ENCODE measurements around the gene IQCE. TPM values are rescaled to one million over a fixed set of nuclear protein-coding genes. Genes with fewer than 3 reads are reported as not detected.

IQCE gene
- total and polyA plus RNA-seq, 11 donors = 5.0 to 14.1 (median 10.3) TPM

- H3K36me3 ChIP-seq = peaks cover 0 to 55% (median 36%) of the 10 kb centered on the region in 9 donors
- ATAC-seq = no peak
- WGBS, 4 donors = 91 to 93% (median 93%) methylated on average over 52 to 56 of the region's 56 CpGs
- no peak overlapping the region for H3K27ac ChIP-seq
- DNase-seq = peak in 1 of 5 donors; percentile 15
- TF ChIP-seq, protein P1, sequence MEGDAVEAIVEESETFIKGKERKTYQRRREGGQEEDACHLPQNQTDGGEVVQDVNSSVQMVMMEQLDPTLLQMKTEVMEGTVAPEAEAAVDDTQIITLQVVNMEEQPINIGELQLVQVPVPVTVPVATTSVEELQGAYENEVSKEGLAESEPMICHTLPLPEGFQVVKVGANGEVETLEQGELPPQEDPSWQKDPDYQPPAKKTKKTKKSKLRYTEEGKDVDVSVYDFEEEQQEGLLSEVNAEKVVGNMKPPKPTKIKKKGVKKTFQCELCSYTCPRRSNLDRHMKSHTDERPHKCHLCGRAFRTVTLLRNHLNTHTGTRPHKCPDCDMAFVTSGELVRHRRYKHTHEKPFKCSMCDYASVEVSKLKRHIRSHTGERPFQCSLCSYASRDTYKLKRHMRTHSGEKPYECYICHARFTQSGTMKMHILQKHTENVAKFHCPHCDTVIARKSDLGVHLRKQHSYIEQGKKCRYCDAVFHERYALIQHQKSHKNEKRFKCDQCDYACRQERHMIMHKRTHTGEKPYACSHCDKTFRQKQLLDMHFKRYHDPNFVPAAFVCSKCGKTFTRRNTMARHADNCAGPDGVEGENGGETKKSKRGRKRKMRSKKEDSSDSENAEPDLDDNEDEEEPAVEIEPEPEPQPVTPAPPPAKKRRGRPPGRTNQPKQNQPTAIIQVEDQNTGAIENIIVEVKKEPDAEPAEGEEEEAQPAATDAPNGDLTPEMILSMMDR (IDR thresholded peaks at IDR 0.05) = no peak
- no peak for TF ChIP-seq POLR2A (IDR thresholded peaks at IDR 0.05)
- intact Hi-C loops (cut with DNase I) = loop anchor here in 2 of 10 donors (10.0 kb wide), 1 partner anchor 88 kb away; no protein-coding TSS in a partner anchor
- no peaks in the 10 kb centered on the region for H3K27me3 ChIP-seq
- H3K9me3 ChIP-seq = no peaks in the 10 kb centered on the region
- no peaks in the 10 kb centered on the region for H3K4me1 ChIP-seq
- no peak overlapping the region for H3K4me3 ChIP-seq
Measured at GRCh38 chr7:2576742-2577491, 18.1 kb downstream of the IQCE start.

GRCh38 chr7:2577914-2578680 is 19.3 kb downstream of the IQCE start:
- DNase-seq = no peak
- Histone ChIP-seq H3K27me3 (no peaks in the 10 kb centered on the region), H3K4me3 (no peak overlapping the region), H3K36me3 (peaks cover 0 to 52% (median 25%) of the 10 kb centered on the region in 9 donors), H3K27ac (no peak overlapping the region), H3K9me3 (no peaks in the 10 kb centered on the region), H3K4me1 (no peaks in the 10 kb centered on the region)
- intact Hi-C loops (cut with DNase I) = loop anchor here in 2 of 10 donors (10.0 kb wide), 1 partner anchor 87 kb away; no protein-coding TSS in a partner anchor
- 94 to 97% (median 95%) methylated on average over 60 to 73 of the region's 73 CpGs for WGBS, 4 donors
- ATAC-seq = no peak
- TF ChIP-seq, protein P1 (IDR thresholded peaks at IDR 0.05) = no peak
- TF ChIP-seq POLR2A (IDR thresholded peaks at IDR 0.05) = no peak

- Histone ChIP-seq H3K9me3 (no peaks in the 10 kb centered on the region), H3K36me3 (peaks cover 0 to 42% (median 23%) of the 10 kb centered on the region in 9 donors), H3K4me3 (no peak overlapping the region), H3K4me1 (no peaks in the 10 kb centered on the region), H3K27ac (no peak overlapping the region), H3K27me3 (no peaks in the 10 kb centered on the region)
- no peak for ATAC-seq
- WGBS, 4 donors = 95 to 97% (median 96%) methylated on average over 11 of the region's 11 CpGs
- DNase-seq = no peak
- TF ChIP-seq POLR2A (IDR thresholded peaks at IDR 0.05) = no peak
- TF ChIP-seq, protein P1 (IDR thresholded peaks at IDR 0.05) = no peak
- intact Hi-C loops (cut with DNase I) = no loop called here
Measured at GRCh38 chr7:2580636-2581035, 21.9 kb downstream of the IQCE start.
